ENCODE data around the gene TUBGCP2.

Gene TUBGCP2

DNA sequence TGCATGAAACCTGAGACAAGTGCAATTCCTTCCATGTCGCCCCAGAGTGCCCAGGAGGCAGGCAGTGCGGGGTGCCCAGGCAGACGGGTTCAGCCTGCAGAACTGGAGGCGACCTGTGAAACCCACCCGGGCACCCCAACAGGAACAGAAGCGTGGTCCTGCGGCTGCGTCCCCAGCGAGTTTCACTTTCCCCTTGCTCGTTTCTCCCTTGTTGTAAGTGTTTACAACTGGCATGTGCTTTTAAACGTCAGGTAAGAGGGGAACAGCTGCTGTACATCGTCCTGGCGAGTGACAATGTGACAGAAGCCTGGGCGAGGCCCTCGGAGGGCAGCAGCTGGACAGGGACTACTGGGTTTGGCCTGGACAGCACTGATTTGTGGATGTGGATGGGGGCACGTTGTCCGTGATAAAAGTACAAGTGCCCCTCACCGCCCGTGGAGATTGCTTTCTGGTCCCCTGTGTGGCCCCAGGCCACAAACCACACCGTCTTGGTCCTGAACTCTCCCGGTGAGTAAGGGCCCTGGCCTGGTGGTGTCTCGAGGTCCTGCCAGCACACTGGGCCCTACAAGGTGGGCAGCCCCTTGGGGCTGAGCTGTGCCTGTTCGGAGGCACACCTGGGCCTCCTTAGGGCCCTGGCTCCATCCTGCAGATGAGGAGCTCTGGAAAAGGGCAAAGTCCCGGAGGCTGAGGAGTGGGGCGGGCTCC is 67.0 kb downstream of the TUBGCP2 start:
- TF ChIP-seq BHLHE40 (IDR thresholded peaks at IDR 0.05; ENCODE audit: borderline replicate concordance) (no peak), ELF4 (IDR thresholded peaks at IDR 0.05) (no peak), L3MBTL2 (conservative IDR thresholded peaks at IDR 0.05) (no peak), LEF1 (IDR thresholded peaks at IDR 0.05; ENCODE audit: borderline replicate concordance) (no peak), NFRKB (IDR thresholded peaks at IDR 0.05) (no peak), ARNT (IDR thresholded peaks at IDR 0.05) (no peak), TARDBP (IDR thresholded peaks at IDR 0.05) (no peak), FOXK2 (IDR thresholded peaks at IDR 0.05) (no peak), FOXM1 (IDR thresholded peaks at IDR 0.05; ENCODE audit: borderline replicate concordance) (no peak), ZNF384 (IDR thresholded peaks at IDR 0.05) (no peak)
- no peak for DNase-seq (ENCODE audit: extremely low spot score)
- POLR2A ChIA-PET, result no interaction called here

DNA sequence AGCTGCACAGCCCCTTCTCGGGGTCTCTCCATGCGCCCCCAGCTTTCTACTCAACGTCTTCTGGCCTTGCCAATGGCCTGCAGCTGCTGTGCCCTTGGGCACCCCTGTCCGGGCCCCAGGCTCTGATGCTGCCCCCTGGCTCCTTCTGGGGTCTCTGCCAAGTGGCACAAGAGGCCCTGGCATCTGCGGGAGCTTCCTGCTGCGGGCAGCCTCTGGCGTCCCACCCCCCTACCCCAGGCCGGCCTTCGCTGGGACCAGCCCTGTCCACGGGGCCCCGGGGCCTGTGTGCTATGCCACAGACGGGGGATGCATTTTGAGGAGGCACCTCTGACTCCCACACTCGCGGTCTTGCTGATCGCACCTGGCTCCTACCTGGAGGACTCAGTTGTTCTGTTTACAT is 68.7 kb downstream of the TUBGCP2 start:
- DNase-seq (ENCODE audit: extremely low spot score), result no peak

More for the DNA sequence above, 67.0 kb downstream of the TUBGCP2 start:
- CTCF ChIA-PET, result no interaction called here

DNA sequence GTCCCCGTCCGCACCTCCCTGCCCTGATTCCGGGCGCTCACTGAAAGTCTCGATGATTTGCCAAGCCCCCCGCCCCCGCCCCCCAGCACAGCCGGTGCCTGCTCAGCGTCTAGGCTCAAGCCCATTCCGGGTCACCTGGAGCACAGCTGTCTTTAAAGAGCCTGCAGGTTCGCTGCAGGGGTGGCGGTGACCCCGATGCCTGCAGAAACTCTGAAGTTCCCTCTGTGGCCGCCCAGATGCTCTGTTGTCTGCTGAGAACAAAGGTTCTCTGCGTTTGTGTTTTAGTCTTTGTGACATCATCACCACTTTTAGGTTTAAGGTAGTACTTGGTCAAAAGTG is 70.2 kb downstream of the TUBGCP2 start:
- ChIA-PET POLR2A (no interaction called here), CTCF (no interaction called here)
- TF ChIP-seq NFRKB (IDR thresholded peaks at IDR 0.05), result no peak
- TF ChIP-seq SP1 (IDR thresholded peaks at IDR 0.05), result no peak
- TF ChIP-seq ELF4 (IDR thresholded peaks at IDR 0.05), result no peak
- no peak for TF ChIP-seq ARNT (IDR thresholded peaks at IDR 0.05)
- TF ChIP-seq LEF1 (IDR thresholded peaks at IDR 0.05; ENCODE audit: borderline replicate concordance), result no peak
- no peak for TF ChIP-seq FOXA1 (IDR thresholded peaks at IDR 0.05)
- no peak for TF ChIP-seq CTBP1 (IDR thresholded peaks at IDR 0.05; ENCODE audit: borderline replicate concordance)
- TF ChIP-seq SUZ12 (IDR thresholded peaks at IDR 0.05), result no peak
- no peak for TF ChIP-seq L3MBTL2 (conservative IDR thresholded peaks at IDR 0.05)
- no peak for TF ChIP-seq FOXM1 (IDR thresholded peaks at IDR 0.05; ENCODE audit: borderline replicate concordance)
- DNase-seq (ENCODE audit: extremely low spot score), result no peak

More for the DNA sequence above, 68.7 kb downstream of the TUBGCP2 start:
- no peak for TF ChIP-seq NFRKB (IDR thresholded peaks at IDR 0.05)
- TF ChIP-seq HDGF (IDR thresholded peaks at IDR 0.05; ENCODE audit: borderline replicate concordance), result no peak
- TF ChIP-seq, protein P1, sequence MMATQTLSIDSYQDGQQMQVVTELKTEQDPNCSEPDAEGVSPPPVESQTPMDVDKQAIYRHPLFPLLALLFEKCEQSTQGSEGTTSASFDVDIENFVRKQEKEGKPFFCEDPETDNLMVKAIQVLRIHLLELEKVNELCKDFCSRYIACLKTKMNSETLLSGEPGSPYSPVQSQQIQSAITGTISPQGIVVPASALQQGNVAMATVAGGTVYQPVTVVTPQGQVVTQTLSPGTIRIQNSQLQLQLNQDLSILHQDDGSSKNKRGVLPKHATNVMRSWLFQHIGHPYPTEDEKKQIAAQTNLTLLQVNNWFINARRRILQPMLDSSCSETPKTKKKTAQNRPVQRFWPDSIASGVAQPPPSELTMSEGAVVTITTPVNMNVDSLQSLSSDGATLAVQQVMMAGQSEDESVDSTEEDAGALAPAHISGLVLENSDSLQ (IDR thresholded peaks at IDR 0.05), result no peak
- no peak for TF ChIP-seq SUZ12 (IDR thresholded peaks at IDR 0.05)
- TF ChIP-seq CTBP1 (IDR thresholded peaks at IDR 0.05; ENCODE audit: borderline replicate concordance), result no peak
- TF ChIP-seq FOXA1 (IDR thresholded peaks at IDR 0.05), result no peak
- TF ChIP-seq ZNF384 (IDR thresholded peaks at IDR 0.05), result no peak
- TF ChIP-seq L3MBTL2 (conservative IDR thresholded peaks at IDR 0.05), result no peak
- POLR2A ChIA-PET, result no interaction called here
- CTCF ChIA-PET, result no interaction called here

DNA sequence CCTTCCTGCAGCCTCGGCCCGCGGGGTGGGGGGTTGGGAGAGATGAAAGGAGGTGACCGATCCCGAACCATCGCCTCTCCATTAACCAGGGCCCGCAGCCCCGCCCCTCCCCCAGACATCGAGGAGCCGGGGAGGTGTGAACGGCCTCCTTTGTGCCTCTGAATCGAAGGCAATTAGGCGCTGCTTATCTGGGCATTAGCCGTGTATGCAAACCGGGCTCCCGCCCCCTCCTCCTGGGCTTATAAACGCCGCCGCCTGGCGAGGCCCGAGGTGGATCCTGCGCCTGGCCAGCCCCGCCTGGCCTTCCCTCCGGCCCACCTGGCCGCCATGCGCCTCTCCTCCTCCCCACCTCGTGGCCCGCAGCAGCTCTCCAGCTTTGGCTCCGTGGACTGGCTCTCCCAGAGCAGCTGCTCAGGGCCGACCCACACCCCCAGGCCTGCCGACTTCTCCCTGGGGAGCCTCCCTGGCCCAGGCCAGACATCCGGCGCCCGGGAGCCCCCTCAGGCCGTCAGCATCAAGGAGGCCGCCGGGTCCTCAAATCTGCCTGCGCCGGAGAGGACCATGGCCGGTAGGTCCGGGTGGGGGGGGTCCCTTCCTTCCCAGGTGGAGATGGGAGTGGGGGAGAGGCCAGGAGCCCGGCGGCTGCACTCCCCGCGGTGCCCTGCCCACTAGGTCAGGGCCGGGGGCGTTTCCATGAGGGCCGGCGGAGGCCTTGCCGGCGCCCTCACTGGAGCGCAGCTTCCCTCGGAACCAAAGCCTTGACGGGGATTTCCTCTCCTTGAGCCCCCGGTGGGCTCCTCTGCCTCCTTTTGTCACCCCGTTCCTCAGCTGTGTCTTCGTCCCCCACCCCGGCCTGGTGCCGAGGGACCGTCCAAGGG is 70.8 kb downstream of the TUBGCP2 start, which contains the start of gene VENTX:
VENTX (plus strand) TSS at position 268 of the 878 bp plus-strand sequence; CDS start at position 328, 60 bp downstream.
- DNase-seq (ENCODE audit: extremely low spot score), result no peak
- ChIA-PET CTCF (no interaction called here), POLR2A (no interaction called here)
- TF ChIP-seq FOXK2 (IDR thresholded peaks at IDR 0.05) (no peak), CTBP1 (IDR thresholded peaks at IDR 0.05; ENCODE audit: borderline replicate concordance) (no peak), SUZ12 (IDR thresholded peaks at IDR 0.05) (no peak), BHLHE40 (IDR thresholded peaks at IDR 0.05; ENCODE audit: borderline replicate concordance) (no peak), NFRKB (IDR thresholded peaks at IDR 0.05) (no peak), LEF1 (IDR thresholded peaks at IDR 0.05; ENCODE audit: borderline replicate concordance) (no peak), FOXM1 (IDR thresholded peaks at IDR 0.05; ENCODE audit: borderline replicate concordance) (no peak), TARDBP (IDR thresholded peaks at IDR 0.05) (no peak), HDGF (IDR thresholded peaks at IDR 0.05; ENCODE audit: borderline replicate concordance) (no peak), SP1 (IDR thresholded peaks at IDR 0.05) (no peak), FOXA1 (IDR thresholded peaks at IDR 0.05) (no peak)
- TF ChIP-seq, protein P1 (IDR thresholded peaks at IDR 0.05), result no peak

DNA sequence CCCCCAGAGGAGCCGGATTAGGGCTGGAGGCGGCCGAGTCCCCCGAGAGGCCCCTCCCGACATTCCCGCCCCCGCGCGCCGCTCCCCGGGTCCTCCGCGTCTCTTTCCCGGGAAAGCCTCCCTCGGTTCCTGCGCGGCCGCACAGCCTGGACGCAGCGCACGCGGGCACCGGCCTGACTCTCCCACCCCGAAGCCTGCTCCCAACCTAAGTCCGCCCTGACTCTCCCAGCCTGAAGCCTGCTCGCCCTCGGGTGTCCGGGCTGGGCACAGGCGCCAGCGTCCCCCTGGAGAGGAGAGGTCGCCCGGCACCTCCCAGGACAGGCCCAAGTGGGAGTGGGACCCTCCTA is 71.5 kb downstream of the TUBGCP2 start:
- no peak for DNase-seq (ENCODE audit: extremely low spot score)
- TF ChIP-seq BHLHE40 (IDR thresholded peaks at IDR 0.05; ENCODE audit: borderline replicate concordance), result no peak
- no peak for TF ChIP-seq FOXM1 (IDR thresholded peaks at IDR 0.05; ENCODE audit: borderline replicate concordance)
- TF ChIP-seq ELF4 (IDR thresholded peaks at IDR 0.05), result no peak
- no peak for TF ChIP-seq CTBP1 (IDR thresholded peaks at IDR 0.05; ENCODE audit: borderline replicate concordance)
- no peak for TF ChIP-seq FOXK2 (IDR thresholded peaks at IDR 0.05)
- no peak for TF ChIP-seq SUZ12 (IDR thresholded peaks at IDR 0.05)
- no peak for TF ChIP-seq NFRKB (IDR thresholded peaks at IDR 0.05)
- no peak for TF ChIP-seq TARDBP (IDR thresholded peaks at IDR 0.05)
- TF ChIP-seq ZNF384 (IDR thresholded peaks at IDR 0.05), result no peak
- TF ChIP-seq ARNT (IDR thresholded peaks at IDR 0.05), result no peak
- ChIA-PET POLR2A (no interaction called here), CTCF (no interaction called here)

DNA sequence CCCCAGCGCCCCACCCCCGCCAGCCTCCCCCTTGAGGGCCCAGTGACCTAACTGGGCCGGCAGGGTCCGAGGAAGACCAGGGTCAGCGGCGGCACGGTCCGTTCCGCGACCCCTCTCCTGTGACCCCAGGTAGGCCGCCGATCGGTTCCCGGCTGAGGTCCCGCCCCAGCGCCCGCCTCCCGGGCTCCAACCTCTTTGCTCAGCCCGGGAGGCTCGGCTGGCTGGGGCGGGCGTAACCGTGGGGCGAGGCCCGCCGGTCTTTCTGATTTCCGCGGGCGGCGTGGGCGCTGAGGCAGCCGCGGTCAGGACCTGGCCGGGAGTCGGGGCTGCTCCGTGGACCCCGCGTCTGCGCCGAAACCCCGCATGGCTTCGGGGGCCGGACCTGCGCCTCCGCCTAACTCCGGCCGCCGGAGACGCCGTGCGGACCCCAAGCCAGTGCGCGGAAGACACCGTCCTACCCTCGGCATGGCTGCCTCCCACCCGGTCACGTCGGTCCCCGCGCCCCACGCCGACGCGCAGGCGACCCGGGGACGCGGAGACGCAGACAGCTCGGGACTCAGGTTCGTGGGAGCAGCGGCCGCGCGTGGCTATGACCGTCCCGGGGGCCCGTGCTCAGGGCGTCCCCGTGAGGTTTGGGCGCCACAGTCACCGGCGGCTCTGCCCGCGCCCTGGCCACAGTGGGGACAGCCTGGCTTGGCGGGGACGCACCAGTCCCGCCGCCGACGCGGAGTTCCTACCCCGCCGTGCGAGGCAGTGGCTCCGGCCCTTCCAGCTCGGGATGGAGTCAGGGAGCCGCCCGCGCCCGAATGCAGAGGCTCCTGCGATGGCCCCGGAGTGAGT is 72.1 kb downstream of the TUBGCP2 start:
- ChIA-PET CTCF (no interaction called here), POLR2A (no interaction called here)
- no peak for DNase-seq (ENCODE audit: extremely low spot score)
- TF ChIP-seq ARNT (IDR thresholded peaks at IDR 0.05) (no peak), ZNF384 (IDR thresholded peaks at IDR 0.05) (no peak), FOXK2 (IDR thresholded peaks at IDR 0.05) (no peak), TARDBP (IDR thresholded peaks at IDR 0.05) (no peak)
- TF ChIP-seq, protein P1 (IDR thresholded peaks at IDR 0.05), result no peak
